HepG2 (cell line): ENCODE measurements around the gene GSTT2B. TPM values are rescaled to one million over a fixed set of nuclear protein-coding genes. Genes with fewer than 3 reads are reported as not detected.

Source experiments
- CBX2 ChIP-seq, 2 experiments: fragments of 200-600 bp in 1 of 2; sonication (generic); formaldehyde crosslinking in 1 of 2; IDR thresholded peaks; 2 replicates each; pipeline versions ENCODE4 v1.7.0 to v1.8.1; 2018 to 2022; ENCODE audit warnings: low read depth in 2 of 2, low read length in 1 of 2, mild to moderate bottlenecking in 1 of 2, missing genetic modification reagents in 1 of 2
- CENPT ChIP-seq: sonication (generic); formaldehyde crosslinking; IDR thresholded peaks from 2 replicates; pipeline ENCODE4 v1.8.0; 2022; ENCODE audit warnings: low read depth, mild to moderate bottlenecking, moderate library complexity, missing genetic modification reagents
- CHD4 ChIP-seq: fragments of 200-600 bp; sonication (generic); IDR thresholded peaks from 2 replicates; pipeline ENCODE4 v1.7.0; 2017; ENCODE audit warnings: mild to moderate bottlenecking, low read length, borderline replicate concordance
- DBP ChIP-seq: sonication (generic); formaldehyde crosslinking; IDR thresholded peaks from 2 replicates; pipeline ENCODE4 v1.4.0; 2020; ENCODE audit warnings: missing genetic modification reagents; ENCODE audit errors: not compliant biosample characterization
- FOXP4 ChIP-seq: sonication (generic); formaldehyde crosslinking; IDR thresholded peaks from 2 replicates; pipeline ENCODE4 v1.4.0; 2020; ENCODE audit warnings: missing genetic modification reagents
- HMG20B ChIP-seq: conservative IDR thresholded peaks from 2 replicates; pipeline ENCODE4 v1.6.1; 2016; ENCODE audit warnings: missing genetic modification reagents, missing compliant biosample characterization
- JARID2 ChIP-seq: sonication (generic); formaldehyde crosslinking; IDR thresholded peaks from 2 replicates; pipeline ENCODE4 v1.8.1; 2023; ENCODE audit warnings: missing genetic modification reagents, inconsistent platforms; ENCODE audit not compliant: insufficient replicate concordance
- MED8 ChIP-seq: sonication (generic); formaldehyde crosslinking; IDR thresholded peaks from 2 replicates; pipeline ENCODE4 v1.8.1; 2023; ENCODE audit warnings: mild to moderate bottlenecking, missing genetic modification reagents; ENCODE audit not compliant: insufficient replicate concordance
- MEIS2 ChIP-seq: sonication (generic); formaldehyde crosslinking; IDR thresholded peaks from 2 replicates; pipeline ENCODE4 v1.9.0; 2021; ENCODE audit warnings: mild to moderate bottlenecking, missing genetic modification reagents
- NBN ChIP-seq: fragments of 450-650 bp; conservative IDR thresholded peaks from 2 replicates; pipeline ENCODE4 v1.6.1; 2017
- NFATC3 ChIP-seq: sonication (generic); formaldehyde crosslinking; IDR thresholded peaks from 2 replicates; pipeline ENCODE4 v1.5.1; 2020; ENCODE audit warnings: mild to moderate bottlenecking, missing genetic modification reagents
- NFIC ChIP-seq: IDR thresholded peaks from 2 replicates; pipeline ENCODE4 v1.6.1; 2012; ENCODE audit warnings: mild to moderate bottlenecking, low read length, inconsistent platforms
- NR2F6 ChIP-seq, 2 experiments: IDR thresholded peaks; 2 replicates each; pipeline ENCODE4 v1.6.1; 2016; ENCODE audit warnings: antibody characterized with exemption in 1 of 2, mild to moderate bottlenecking in 1 of 2
- RFX3 ChIP-seq: IDR thresholded peaks from 2 replicates; pipeline ENCODE4 v1.6.1; 2016; ENCODE audit warnings: missing biosample characterization, missing genetic modification reagents
- SNAPC2 ChIP-seq: sonication (generic); formaldehyde crosslinking; IDR thresholded peaks from 2 replicates; pipeline ENCODE4 v1.8.1; 2022; ENCODE audit warnings: mild to moderate bottlenecking, missing genetic modification reagents
- TAF1 ChIP-seq: sonication (generic); formaldehyde crosslinking; IDR thresholded peaks from 2 replicates; pipeline ENCODE4 v1.4.0; 2020; ENCODE audit warnings: missing genetic modification reagents
- TERF1 ChIP-seq: sonication (generic); formaldehyde crosslinking; IDR thresholded peaks from 2 replicates; pipeline ENCODE4 v1.8.0; 2022; ENCODE audit warnings: mild to moderate bottlenecking, missing genetic modification reagents, moderate library complexity
- U2AF2 ChIP-seq: fragments of 200-400 bp; formaldehyde crosslinking; IDR thresholded peaks from 2 replicates; pipeline ENCODE4 v1.6.1; 2017; ENCODE audit warnings: low read depth, mild to moderate bottlenecking, low read length
- XRCC5 ChIP-seq: fragments of 200-400 bp; formaldehyde crosslinking; optimal IDR thresholded peaks from 2 replicates; pipeline ENCODE3; 2017; ENCODE audit warnings: mild to moderate bottlenecking, low read length
- ZNF337 ChIP-seq: sonication (generic); formaldehyde crosslinking; IDR thresholded peaks from 2 replicates; pipeline ENCODE4 v1.5.1; 2020; ENCODE audit warnings: missing genetic modification reagents, low read depth, mild to moderate bottlenecking, borderline replicate concordance
- ZNF343 ChIP-seq: sonication (generic); formaldehyde crosslinking; IDR thresholded peaks from 2 replicates; pipeline ENCODE4 v1.4.0; 2020; ENCODE audit warnings: mild to moderate bottlenecking, missing genetic modification reagents
- ZNF484 ChIP-seq: sonication (generic); formaldehyde crosslinking; IDR thresholded peaks from 2 replicates; pipeline ENCODE4 v1.5.1; 2020; ENCODE audit warnings: mild to moderate bottlenecking, low read depth, missing genetic modification reagents, borderline replicate concordance
- ZNF713 ChIP-seq: sonication (generic); formaldehyde crosslinking; IDR thresholded peaks from 2 replicates; pipeline ENCODE4 v1.4.0; 2020; ENCODE audit warnings: mild to moderate bottlenecking, missing genetic modification reagents
- ZSCAN5A ChIP-seq: sonication (generic); formaldehyde crosslinking; IDR thresholded peaks from 2 replicates; pipeline ENCODE4 v1.8.0; 2022; ENCODE audit warnings: mild to moderate bottlenecking, missing genetic modification reagents, borderline replicate concordance
- polyA plus RNA-seq, 8 experiments: library from polyadenylated mRNA; depleted of rRNA in 3 of 8; stranded (reverse) in 7 of 8; unstranded in 1 of 8; fragments of >200 nt; fragmentation: Illumina TruSeq in 4 of 8; extraction: Trizol in 4 of 8; gene quantifications; 2 replicates each; pipeline versions ENCODE4 v1.2.1 to v1.2.3, GENCODE V29; 2011 to 2016; ENCODE audit warnings: low read depth in 4 of 8, missing spikeins in 1 of 8, mixed read lengths in 1 of 8; ENCODE audit not compliant: insufficient read depth in 1 of 8
- total RNA-seq, 5 experiments: library from RNA; depleted of rRNA; stranded (reverse); fragments of >200 nt; fragmentation: Illumina TruSeq; extraction: Trizol; gene quantifications; 2 replicates each; pipeline ENCODE4 v1.2.3, GENCODE V29; 2016; ENCODE audit warnings: low read depth in 1 of 5

The GSTT2B gene
- total and polyA plus RNA-seq, 2 of the 13 experiments (the other 11 are each of a cell fraction or from before 2014, with no cell fraction given): 1.5 to 3.9 TPM

- TF ChIP-seq ZNF484 (CRISPR knock-in tag) (no peak), NBN (no peak), TERF1 (CRISPR knock-in tag) (no peak), MEIS2 (CRISPR knock-in tag) (no peak), RFX3 (CRISPR knock-in tag) (0 out of 2 replicates have a peak, but pooled peaks have one; percentile 4), DBP (no peak), JARID2 (CRISPR knock-in tag) (no peak), HMG20B (peak; percentile 62; the same call in 1 of the 2 replicates), NFATC3 (CRISPR knock-in tag) (no peak), NFIC (peak; percentile 35), ZSCAN5A (no peak), ZNF343 (no peak), CHD4 (0 out of 2 replicates have a peak, but pooled peaks have one; percentile 9), MED8 (CRISPR knock-in tag) (no peak), CENPT (no peak), FOXP4 (CRISPR knock-in tag) (peak; percentile 68), ZNF713 (CRISPR knock-in tag) (no peak), TAF1 (peak; percentile 52; the same call in 1 of the 2 replicates), CBX2 (IDR thresholded peaks at IDR 0.05; ENCODE audit: low read depth, low read length) (no peak), CBX2 (CRISPR knock-in tag; IDR thresholded peaks at IDR 0.05; ENCODE audit: low read depth) (no peak), U2AF2 (no peak), NR2F6 (IDR thresholded peaks at IDR 0.05) (peak; percentile 23; the same call in 1 of the 2 replicates), NR2F6 (CRISPR knock-in tag; IDR thresholded peaks at IDR 0.05) (peak; percentile 45), ZNF337 (CRISPR knock-in tag) (no peak), XRCC5 (peak; percentile 44), SNAPC2 (CRISPR knock-in tag) (no peak)
These were observed 48.4 kb upstream of the GSTT2B start (continued) for GRCh38 chr22:24009227-24010017.
